CD4-positive, alpha-beta T cell (primary cell): Measurements from ENCODE around the gene EIF3L. TPM values are rescaled to one million over a fixed set of nuclear protein-coding genes. Genes with fewer than 3 reads are reported as not detected.
A peak's percentile ranks its signal among the peaks of the same experiment; 100 is the strongest.

Experiments used
- ATAC-seq: fragments of 200-7000 bp; cut with Tn5 transposase; one replicate; pipeline ENCODE4 v1.10.0; 2022; ENCODE audit warnings: mild to moderate bottlenecking; ENCODE audit not compliant: poor library complexity
- CTCF ChIA-PET: fragments of 350-600 bp; sonication (Branson Sonifier 250); formaldehyde crosslinking; loops from one replicate; lab custom pipeline; 2021; ENCODE audit warnings: antibody characterized with exemption, inconsistent platforms; lab: Charles Lee
- POLR2A ChIA-PET: fragments of 350-600 bp; sonication (Branson Sonifier 250); formaldehyde crosslinking; loops from one replicate; lab custom pipeline; 2021; ENCODE audit warnings: antibody characterized with exemption, inconsistent platforms; lab: Charles Lee
- DNase-seq, 14 experiments: peaks; one replicate each; pipeline ENCODE4 v3.0.0-alpha.2; 2013 to 2020; ENCODE audit warnings: mixed read lengths in 2 of 14
- H3K27ac ChIP-seq, 2 donors: one replicate each; pipeline versions ENCODE4 v1.5.1 to v1.7.0; 2013; ENCODE audit warnings: low read length in 2 of 2, low read depth in 1 of 2, mild to moderate bottlenecking in 1 of 2
- H3K27me3 ChIP-seq, 2 experiments: 1 replicate in 1 of 2; 2 replicates in 1 of 2; pipeline versions ENCODE4 v1.6.1 to v1.7.0; 2013; ENCODE audit warnings: low read length in 2 of 2, control low read depth in 1 of 2, mild to moderate bottlenecking in 1 of 2, moderate library complexity in 1 of 2; ENCODE audit not compliant: insufficient read depth in 2 of 2, control insufficient read depth in 1 of 2
- H3K36me3 ChIP-seq: one replicate; pipeline ENCODE4 v1.6.1; 2013; ENCODE audit warnings: low read length, control low read depth; ENCODE audit not compliant: insufficient read depth
- H3K4me1 ChIP-seq: one replicate; pipeline ENCODE4 v1.6.1; 2013; ENCODE audit warnings: low read length, control low read depth; ENCODE audit not compliant: insufficient read depth
- H3K4me3 ChIP-seq: one replicate; pipeline ENCODE4 v1.5.1; 2013; ENCODE audit warnings: mild to moderate bottlenecking, low read length, moderate library complexity
- H3K9me3 ChIP-seq, 2 experiments: 1 replicate in 1 of 2; 2 replicates in 1 of 2; pipeline versions ENCODE4 v1.6.1 to v1.7.0; 2013; ENCODE audit warnings: low read length in 2 of 2, mild to moderate bottlenecking in 2 of 2, control low read depth in 1 of 2, moderate library complexity in 1 of 2; ENCODE audit not compliant: control insufficient read depth in 1 of 2, insufficient read depth in 1 of 2
- H3K27ac Mint-ChIP-seq: one replicate; pipeline ENCODE4 v1.8.0; 2020; ENCODE audit warnings: mixed read lengths
- H3K27me3 Mint-ChIP-seq: one replicate; pipeline ENCODE4 v1.8.0; 2021; ENCODE audit warnings: mixed read lengths
- H3K36me3 Mint-ChIP-seq: one replicate; pipeline ENCODE4 v1.8.0; 2021; ENCODE audit warnings: low read depth, mixed read lengths
- H3K4me1 Mint-ChIP-seq: one replicate; pipeline ENCODE4 v1.8.0; 2021; ENCODE audit warnings: low read depth, mixed read lengths
- H3K4me3 Mint-ChIP-seq: one replicate; pipeline ENCODE4 v1.8.0; 2020; ENCODE audit warnings: mild to moderate bottlenecking, mixed read lengths
- H3K9me3 Mint-ChIP-seq: one replicate; pipeline ENCODE4 v1.8.0; 2020; ENCODE audit warnings: mixed read lengths
- CTCF ChIP-seq: fragments of 200-600 bp; IDR thresholded peaks from one replicate; pipeline ENCODE4 v1.8.0; 2022; ENCODE audit warnings: antibody characterized with exemption, mild to moderate bottlenecking
- intact Hi-C, 2 experiments: fragments of 100-400 bp; cut with DNase I in 1 of 2; cut with micrococcal nuclease in 1 of 2; formaldehyde crosslinking; loops; one replicate each; pipeline versions ENCODE4 v1.15.1 to v1.9.0; 2023 to 2025; cut with DNase I, micrococcal nuclease
- total RNA-seq, 174 experiments: library from RNA in 2 of 174; stranded (reverse) in 2 of 174; gene quantifications; one replicate each; pipeline ENCODE4 v1.2.3 and lab custom pipeline; 2021 to 2026

EIF3L gene
- total RNA-seq, 2 experiments from 2014 or later = 525 to 541 TPM

GRCh38 chr22:37824674-37825641, 24.3 kb upstream of the EIF3L start:
- ATAC-seq (peak; percentile 46), DNase-seq (peak in 2 of 14 experiments; percentile 32 to 33)
- H3K27me3 ChIP-seq = peaks cover 5 to 9% of the 10 kb centered on the region in 2 experiments
- no peak overlapping the region for H3K27ac Mint-ChIP-seq
- peaks cover 16% of the 10 kb centered on the region for H3K36me3 Mint-ChIP-seq
- no peaks in the 10 kb centered on the region for H3K9me3 Mint-ChIP-seq
- ChIA-PET CTCF (no interaction called here), POLR2A (interaction anchor here (1.0 kb wide), 1 partner anchor 19 kb away, joined by 3 read pairs; the partner anchor contains the start of gene ANKRD54)
- no peak overlapping the region for H3K27ac ChIP-seq
- TF ChIP-seq CTCF = no peak
- no peak overlapping the region for H3K4me3 Mint-ChIP-seq
- H3K27me3 Mint-ChIP-seq = peaks cover 30% of the 10 kb centered on the region
- intact Hi-C loops = no loop called here
- no peaks in the 10 kb centered on the region for H3K9me3 ChIP-seq
- no peaks in the 10 kb centered on the region for H3K4me1 Mint-ChIP-seq
- no peak overlapping the region for H3K4me3 ChIP-seq
- no peaks in the 10 kb centered on the region for H3K36me3 ChIP-seq
- H3K4me1 ChIP-seq = peaks cover 3% of the 10 kb centered on the region

- no peaks in the 10 kb centered on the region for H3K4me1 Mint-ChIP-seq
- CTCF ChIA-PET = no interaction called here
Measured at GRCh38 chr22:37827056-37827455, 22.2 kb upstream of the EIF3L start.

More at GRCh38 chr22:37827056-37827455, 22.2 kb upstream of the EIF3L start:
- no peak for TF ChIP-seq CTCF
- intact Hi-C loops = no loop called here
- peaks cover 19% of the 10 kb centered on the region for H3K36me3 ChIP-seq
- POLR2A ChIA-PET = no interaction called here
- Mint-ChIP-seq H3K36me3 (peaks cover 33% of the 10 kb centered on the region), H3K9me3 (no peaks in the 10 kb centered on the region), H3K27me3 (peaks cover 13% of the 10 kb centered on the region), H3K4me3 (no peak overlapping the region), H3K27ac (no peak overlapping the region)
- ATAC-seq = no peak
- no peak overlapping the region for H3K4me3 ChIP-seq
- H3K9me3 ChIP-seq = no peaks in the 10 kb centered on the region
- peaks cover 5 to 7% of the 10 kb centered on the region in 2 experiments for H3K27me3 ChIP-seq
- DNase-seq = no peak
- H3K4me1 ChIP-seq = peaks cover 3% of the 10 kb centered on the region
- no peak overlapping the region for H3K27ac ChIP-seq
